GM21723 (cell line): Measurements from ENCODE around the gene SMYD3.
"Not testable (repeated sequence)": the region's sequence is repeated elsewhere in the genome, so short reads cannot be mapped to it uniquely, and the experiment has no call there.

Experiments
- ATAC-seq: cut with Tn5 transposase; IDR thresholded peaks from one replicate; pipeline ENCODE4 v1.9.1; 2021; ENCODE audit warnings: mild to moderate bottlenecking, moderate library complexity; ENCODE audit not compliant: unreplicated experiment

Gene SMYD3

DNA sequence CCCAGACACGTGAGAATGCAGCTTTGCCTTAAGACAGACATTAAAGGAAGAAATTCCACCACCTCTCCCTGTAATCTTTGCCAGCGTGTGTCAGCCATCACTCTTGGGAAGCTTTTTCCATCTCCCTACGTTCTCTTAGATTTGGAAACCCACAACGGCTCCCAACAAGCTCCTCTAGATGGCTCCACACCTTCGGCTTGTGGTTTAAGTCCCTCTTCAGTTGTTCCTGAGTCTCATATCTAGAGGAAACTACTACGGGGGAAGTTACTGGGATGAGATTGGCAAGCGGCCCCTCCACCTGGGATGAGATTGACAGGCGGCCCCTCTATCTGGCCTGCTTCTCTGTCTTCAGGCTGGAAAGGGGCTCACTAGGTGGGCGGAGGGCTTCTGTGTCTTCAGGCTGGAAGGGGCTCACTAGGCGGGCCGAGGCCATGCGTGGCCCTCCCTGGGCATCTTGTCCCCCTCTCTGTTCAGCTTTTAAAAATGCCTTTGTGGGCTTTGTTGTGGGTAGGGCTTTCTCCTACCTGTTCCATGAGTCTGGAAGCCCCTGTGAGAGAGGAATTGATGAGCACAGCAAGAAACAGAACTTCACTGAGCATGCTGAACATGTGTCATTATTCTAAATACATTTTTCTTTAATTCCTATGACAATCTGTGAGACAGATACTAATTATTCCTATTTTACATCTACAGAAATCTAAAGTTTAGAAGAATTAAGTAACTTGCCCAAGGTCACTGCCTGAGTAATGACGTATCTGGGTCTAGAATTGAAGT is 681.8 kb downstream of the SMYD3 start:
- no peak for ATAC-seq

DNA sequence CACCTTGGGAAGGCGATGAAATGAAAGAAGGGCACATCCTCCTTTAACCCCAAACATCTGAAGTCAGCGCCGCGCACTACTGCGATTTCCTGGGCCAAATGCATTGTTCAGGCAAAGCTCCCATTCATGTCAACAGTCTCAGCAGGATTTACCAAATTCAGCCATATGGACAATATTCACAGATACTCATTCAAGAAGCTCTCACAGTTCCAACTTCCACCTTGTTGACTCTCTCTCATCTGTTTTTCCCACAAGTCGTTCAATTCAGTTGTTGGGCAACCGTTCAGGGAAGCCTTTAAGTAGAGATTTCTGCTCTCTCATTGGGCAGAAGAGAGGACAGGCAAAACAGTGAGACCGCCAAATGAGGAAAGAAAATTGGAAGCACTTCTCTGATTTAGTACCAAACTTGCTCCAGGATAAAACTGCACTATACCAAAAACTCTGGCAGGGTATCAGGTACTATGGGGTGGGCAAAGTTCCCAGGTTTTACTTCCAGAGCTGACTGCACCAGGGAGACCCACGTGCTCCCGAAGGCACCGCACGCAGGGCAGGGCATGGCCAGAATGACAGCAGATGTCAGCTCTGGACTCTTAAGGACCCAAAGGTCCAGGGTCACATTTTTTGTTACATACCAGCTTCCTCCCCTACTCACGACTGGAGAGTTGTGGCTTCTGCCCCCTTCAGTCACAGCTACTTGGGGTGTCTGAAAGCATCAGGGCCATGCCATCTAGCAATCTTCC is 683.5 kb downstream of the SMYD3 start:
- ATAC-seq, result no peak

DNA sequence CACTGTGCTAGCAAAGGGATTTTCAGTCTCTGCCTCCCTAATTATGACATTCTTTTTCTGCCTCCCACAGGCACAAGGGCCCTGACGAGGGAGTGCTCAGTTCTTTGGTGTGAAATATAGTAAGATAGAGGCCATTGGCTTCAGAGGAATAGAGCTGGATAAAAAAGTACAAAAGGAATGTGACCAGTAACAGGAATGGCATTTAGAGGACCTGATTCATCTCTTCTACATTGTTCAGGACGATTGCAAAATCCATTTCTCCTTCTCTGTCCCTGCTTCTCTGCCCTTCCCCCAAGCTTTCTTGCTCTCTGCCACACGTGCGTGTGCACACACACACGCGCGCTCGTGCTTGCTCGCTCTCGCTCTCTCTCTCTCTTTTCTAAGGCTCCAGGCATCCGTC is 684.1 kb downstream of the SMYD3 start:
- ATAC-seq, result no peak

DNA sequence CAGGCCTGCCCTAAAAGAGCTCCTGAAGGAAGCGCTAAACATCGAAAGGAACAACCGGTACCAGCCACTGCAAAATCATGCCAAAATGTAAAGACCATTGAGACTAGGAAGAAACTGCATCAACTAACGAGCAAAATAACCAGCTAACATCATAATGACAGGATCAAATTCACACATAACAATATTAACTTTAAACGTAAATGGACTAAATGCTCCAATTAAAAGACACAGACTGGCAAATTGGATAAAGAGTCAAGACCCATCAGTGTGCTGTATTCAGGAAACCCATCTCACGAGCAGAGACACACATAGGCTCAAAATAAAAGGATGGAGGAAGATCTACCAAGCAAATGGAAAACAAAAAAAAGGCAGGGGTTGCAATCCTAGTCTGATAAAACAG is 688.7 kb downstream of the SMYD3 start:
- not testable (repeated sequence) for ATAC-seq

DNA sequence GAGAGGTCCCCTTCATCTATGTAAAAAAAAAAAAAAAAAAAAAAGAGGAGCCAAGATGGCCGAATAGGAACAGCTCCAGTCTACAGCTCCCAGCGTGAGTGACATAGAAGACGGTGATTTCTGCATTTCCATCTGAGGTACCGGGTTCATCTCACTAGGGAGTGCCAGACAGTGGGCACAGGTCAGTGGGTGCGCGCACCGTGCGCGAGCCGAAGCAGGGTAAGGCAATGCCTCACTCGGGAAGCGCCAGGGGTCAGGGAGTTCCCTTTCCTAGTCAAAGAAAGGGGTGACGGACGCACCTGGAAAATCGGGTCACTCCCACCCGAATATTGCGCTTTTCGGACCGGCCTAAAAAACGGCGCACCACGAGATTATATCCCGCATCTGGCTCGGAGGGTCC is 690.6 kb downstream of the SMYD3 start:
- not testable (repeated sequence) for ATAC-seq

DNA sequence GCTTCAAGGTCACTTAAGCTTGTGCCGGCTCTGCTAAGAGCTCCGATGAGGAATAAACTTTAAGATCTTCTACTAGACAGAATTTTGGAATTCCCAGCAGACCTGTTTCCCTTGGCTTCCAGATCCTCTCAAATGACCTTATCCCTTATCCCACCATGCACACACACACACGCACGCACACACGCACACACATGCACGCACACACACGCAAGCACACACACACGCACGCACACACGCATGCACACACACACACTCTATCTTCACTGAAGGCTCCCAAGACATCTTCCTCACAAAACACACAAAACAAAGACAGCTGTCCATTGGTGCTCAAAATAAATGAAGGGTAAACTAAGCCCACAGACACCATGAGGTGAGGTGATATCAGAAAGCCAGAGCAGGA is 692.4 kb downstream of the SMYD3 start:
- ATAC-seq, result no peak

DNA sequence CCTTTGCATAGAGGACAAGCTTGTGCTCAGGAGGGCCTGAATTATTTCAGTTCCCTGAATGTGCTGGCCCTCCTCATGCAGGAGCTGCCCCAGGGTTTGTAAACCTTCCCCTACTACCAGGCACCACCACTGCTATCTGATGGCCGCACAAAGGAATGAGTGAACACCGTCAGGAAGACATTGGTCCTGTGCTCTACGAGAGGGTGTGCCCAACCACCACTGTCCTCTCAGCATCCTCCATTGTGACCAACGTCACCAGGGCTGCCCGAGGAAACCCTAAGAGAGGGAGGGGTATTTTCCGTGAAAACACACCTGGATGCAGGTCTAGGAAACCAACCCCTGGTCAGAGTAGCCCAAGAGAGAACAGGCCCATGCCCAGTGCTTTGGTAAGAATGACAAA is 694.8 kb downstream of the SMYD3 start:
- no peak for ATAC-seq

DNA sequence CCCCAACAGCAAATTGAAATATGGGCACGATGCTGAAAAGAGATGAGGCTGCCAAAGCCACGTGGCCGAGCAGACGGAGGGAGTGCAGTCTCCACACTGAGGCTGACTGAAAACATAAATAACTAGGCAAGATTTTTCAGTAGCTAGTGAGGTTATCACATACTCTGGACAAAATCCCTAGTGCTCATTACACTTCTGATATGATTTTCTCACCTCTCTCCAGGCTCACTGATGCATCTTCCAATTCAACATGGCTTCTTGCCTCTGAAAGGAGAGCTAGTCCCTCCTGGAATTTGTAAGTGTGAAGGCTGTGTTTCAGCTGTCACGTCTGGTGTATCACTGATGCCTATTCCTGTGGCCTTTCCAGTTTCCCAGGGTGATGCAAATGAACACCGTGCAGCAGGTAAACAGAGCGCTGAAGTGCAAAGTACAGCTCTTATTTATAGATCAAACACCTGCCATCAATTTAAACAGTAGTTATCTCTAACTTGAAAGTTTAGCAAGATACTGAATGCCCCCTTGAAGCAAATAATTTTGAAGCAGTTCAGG is 696.2 kb downstream of the SMYD3 start:
- no peak for ATAC-seq

DNA sequence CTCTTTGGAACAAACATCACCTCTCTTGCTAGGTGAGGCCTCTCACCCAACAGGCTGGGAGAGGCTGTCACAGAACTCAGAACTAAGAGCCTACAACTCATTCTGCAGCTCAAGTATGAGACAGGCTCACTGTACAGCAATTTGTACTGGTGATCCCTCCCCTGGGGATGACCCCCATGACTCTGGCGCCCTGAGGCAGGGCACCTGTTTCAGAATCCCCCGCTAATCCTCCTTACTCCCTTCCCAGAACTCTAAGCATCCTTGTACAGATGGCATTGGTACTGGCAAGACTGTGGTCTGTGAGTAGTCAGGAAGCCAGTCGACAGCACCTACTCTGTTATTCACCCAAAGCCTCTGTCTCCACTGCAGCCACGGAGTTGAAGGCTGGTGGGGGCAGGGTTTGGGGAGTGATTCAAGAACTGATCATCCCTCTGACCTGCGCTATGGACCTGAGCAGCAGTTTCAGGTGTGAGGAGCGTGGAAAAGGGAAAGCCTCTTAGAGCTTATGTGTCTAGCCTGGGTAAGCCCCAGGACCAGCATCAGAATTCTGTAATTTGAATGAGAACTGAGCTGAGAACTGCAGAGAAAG is 696.8 kb downstream of the SMYD3 start:
- no peak for ATAC-seq

DNA sequence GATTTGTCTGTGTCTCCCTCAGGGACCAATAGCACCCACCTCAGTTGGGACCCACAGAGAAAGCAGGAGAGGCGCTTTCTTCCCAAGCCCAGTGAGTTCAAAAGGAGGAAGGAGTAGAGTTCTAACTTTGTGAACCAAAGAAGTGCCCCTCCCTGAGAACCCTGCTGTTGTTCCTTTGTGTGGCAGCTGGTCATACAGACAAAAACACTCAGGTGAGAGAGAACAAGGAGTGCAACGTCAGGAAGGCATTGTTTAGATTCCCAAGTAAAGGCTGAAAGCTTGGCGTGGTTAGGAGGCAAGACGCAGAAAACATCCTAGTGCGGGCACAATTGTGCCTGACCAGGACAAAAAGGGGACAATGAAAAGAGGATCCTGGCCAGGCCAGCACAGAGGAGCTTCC is 697.7 kb downstream of the SMYD3 start:
- no peak for ATAC-seq

DNA sequence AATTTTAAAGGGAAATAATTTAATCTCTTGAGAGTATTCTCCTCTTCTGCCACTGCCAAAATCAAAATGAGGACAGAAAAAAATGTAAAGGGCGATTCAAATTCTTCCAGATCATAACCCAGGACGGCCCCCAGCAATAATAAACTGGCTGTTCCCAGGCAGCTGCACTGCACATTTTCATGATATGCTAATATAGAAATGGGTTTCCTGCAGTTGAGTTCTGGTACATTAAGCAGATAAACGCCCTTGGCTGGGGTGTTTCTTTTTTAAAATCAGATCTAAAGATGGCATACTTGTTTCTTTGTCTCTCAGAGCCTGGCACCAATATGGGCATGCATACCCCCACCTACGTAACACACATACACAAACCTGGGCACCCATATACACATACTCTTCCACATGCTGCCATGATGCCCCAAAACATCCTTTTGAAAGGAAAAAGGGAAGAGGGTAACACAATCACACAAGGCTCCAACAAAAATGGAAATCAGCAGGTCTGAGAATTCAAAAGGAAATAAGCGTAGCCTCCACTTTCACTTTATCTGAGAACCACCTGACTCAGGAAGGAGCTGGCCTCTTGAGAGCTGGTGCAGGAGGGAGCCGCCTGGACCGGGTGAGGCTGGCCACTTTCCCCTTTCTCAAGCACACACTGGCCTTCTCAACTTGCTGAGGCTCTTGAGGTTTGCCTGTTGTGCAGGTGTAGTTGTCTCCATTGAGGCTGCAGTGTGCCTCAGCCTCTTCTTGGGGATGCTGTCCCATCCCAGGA is 698.9 kb downstream of the SMYD3 start:
- ATAC-seq, result peak; percentile 34

DNA sequence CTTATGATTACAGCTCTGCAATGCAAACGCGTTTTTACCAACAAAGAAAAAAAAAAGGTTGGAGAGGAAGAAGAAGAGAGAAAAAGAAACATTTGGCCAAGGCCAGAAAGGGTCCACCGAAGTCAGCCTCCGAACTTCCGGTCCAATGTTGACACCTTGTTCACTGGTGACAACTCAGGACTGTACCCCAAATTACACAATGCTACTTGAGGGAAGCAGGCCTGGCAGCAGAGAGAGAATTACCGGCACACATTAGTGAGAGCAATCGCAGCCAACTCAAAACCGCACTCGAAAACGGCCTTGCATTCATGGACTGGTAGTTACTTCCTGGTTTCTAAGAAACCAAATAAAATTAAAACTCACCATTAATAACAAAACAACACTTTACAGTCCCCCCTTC is 699.8 kb downstream of the SMYD3 start:
- ATAC-seq, result peak; percentile 89

DNA sequence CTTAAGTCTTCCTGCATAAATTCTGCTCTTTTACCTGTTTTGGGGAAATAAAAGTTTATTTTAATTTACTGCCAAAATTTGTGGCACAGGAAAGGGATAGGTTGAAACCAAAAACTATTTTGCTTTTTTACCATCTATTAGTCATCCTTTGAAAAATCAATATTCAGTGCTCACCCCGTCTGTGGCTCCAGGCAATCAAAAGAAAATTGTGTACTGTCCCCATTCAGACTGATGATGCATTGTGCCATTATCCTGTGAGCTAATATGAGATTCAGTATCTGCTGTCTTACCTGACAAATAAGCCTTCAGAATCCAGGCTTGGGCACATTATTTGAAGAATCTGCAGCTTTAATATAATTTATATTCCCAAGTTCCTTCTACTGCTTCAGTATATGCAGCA is 701.5 kb downstream of the SMYD3 start:
- ATAC-seq, result no peak

DNA sequence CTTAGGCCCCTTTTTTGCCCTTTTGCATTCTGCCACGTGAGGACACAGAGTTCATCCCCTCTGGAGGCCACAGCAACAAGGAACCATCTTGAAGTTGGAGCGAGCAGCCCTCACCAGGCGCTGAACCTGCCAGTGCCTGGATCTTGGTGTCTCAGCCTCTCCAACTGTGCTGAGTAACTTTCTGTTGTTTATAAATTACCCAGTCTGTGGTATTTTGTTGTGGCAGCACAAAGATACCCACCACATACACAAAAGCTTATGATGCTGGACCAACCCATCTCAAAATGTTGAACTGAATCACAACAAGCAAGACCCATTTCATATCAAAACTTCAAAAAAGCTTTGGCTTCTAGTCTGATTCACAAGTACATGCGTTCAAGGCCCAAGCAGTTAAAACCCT is 702.4 kb downstream of the SMYD3 start:
- ATAC-seq, result no peak

DNA sequence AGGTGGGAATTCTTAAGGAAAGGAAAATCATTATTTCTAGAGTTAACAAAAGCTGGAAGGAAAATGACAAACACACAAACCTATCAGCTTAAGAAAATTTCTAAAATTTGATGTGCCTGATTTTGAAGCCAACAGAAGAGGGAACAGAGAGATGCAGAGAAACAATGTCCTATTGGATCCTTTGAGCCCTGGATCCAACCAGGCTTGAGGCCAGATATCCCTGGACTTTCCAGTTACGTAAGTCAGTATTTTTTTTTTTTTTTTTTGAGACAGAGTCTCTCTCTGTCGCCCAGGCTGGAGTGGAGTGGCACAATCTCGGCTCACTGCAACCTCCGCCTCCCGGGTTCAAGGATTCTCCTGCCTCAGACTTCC is 703.4 kb downstream of the SMYD3 start:
- no peak for ATAC-seq

DNA sequence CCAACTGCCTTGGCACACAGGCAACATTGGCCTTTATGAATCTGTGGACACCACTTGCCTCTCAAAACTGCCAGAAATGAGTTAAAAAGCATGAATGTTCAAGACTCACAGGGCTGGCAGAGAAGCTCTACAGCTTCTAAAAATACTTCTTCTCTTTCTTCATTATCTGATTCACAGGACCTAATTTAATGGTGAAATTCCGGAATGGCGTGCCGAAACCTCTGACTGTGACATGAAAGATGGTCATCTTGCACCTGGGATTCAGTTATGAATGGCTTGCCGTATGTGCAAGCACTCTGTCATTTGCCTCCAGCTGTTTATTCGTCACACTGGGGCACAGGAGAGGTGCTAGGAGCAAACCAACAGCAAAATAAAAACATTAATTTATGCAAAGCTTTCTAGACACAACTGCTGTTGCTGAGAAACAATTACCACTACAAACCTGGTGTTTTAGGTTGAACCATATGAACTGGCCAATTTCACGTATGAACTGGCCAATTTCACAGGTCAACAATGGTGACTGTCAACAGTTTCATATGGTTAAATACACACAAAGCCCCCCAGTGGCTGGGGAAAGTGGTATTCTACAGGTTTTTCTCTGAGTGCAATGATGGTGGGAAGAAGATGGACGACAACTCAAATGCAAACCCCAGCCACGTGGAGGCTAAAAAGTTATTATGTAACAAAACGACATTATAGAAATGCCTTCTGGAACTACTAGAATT is 704.0 kb downstream of the SMYD3 start:
- ATAC-seq, result no peak

DNA sequence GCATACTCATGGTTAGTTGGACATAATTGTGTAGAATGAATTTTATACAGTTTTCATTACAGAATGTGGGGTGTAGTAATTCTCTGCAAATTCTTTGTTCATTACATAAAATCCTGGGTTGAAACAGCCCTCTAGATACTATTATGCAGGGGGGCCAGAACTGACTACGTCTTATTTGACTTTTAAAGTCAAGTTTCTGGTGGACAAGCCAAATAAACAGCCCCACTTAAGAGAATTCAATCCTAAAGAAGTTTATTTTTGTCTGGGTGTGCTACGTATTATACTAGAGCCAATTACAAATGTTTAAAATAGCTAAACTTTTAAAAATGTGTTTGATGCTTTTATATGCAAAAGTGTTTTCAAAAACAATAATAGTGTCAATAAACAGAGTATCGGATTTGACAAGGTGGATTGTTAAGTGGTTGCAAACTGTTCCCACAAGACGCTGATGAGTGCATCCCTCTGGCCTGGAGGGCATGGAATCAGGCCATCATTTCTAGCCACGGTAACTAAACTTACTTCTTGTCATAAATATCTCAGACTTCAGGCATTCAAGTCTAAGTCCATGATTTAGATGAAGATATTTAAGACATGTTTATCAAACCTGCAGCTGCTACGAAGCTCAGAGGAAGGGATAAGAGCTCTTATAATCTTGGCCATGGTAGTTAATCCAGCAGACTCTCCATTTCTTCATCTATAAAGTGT is 706.0 kb downstream of the SMYD3 start:
- ATAC-seq, result no peak

DNA sequence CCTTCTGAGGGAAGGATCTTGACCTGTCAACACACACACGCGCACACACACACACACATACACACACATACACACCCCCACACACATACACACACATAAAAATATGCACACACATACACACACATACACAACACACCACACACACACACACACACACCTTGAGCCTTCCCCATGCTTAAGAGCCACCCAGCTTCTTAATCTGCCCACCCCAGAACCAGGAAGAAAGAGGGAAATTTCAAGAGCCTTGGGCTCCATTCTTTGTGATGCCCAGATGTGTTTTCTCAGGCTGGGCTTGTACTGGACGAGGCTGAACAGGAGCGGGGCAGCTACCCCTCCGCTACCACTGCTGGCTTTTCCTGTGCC is 708.7 kb downstream of the SMYD3 start:
- no peak for ATAC-seq

DNA sequence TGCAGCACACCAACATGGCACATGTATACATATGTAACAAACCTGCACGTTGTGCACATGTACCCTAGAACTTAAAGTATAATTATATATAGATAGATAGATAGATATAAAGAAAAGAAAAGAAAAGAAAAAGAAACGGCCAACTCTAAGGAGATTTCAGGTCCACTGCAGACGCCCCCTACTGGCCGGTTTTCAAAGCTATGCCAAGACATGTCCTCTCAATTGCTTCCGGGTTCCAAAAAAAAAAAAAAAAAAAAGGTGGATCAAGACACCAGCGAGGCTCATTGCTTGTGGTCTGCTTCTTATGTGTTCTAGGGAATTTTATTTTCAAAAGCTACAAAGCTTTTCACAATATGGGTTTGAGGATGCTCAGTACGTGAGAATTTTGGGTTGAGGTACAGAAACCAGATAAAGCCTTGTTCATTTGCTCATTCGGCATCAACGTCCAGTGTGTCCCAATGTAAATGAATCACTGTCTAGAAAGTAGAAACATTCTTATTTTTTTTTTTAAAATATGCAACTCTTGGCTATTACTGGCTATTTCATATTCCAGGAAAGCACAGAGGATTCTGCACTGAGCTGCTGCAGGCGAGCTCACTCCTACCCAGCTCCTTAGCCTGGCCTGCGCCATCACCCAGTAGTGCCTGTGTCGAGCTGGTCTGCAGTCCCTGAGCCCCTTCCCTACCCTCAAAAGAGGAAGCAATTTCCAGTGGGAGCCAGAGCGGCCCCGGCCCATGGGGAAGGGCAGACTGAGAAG is 709.3 kb downstream of the SMYD3 start:
- no peak for ATAC-seq
